HL-60/S4 treated with retinoic acid at 250 ng/mL for 4 days and 3 days (cell line): ENCODE data around the gene WASF3.

Experiments used
- in situ Hi-C: fragments of 300-500 bp; cut with MboI; formaldehyde crosslinking; loops from 2 replicates; pipeline ENCODE4 v1.7.0; 2022; ENCODE audit warnings: low sequenced_read_pairs

The WASF3 gene, protein sequence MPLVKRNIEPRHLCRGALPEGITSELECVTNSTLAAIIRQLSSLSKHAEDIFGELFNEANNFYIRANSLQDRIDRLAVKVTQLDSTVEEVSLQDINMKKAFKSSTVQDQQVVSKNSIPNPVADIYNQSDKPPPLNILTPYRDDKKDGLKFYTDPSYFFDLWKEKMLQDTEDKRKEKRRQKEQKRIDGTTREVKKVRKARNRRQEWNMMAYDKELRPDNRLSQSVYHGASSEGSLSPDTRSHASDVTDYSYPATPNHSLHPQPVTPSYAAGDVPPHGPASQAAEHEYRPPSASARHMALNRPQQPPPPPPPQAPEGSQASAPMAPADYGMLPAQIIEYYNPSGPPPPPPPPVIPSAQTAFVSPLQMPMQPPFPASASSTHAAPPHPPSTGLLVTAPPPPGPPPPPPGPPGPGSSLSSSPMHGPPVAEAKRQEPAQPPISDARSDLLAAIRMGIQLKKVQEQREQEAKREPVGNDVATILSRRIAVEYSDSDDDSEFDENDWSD

DNA sequence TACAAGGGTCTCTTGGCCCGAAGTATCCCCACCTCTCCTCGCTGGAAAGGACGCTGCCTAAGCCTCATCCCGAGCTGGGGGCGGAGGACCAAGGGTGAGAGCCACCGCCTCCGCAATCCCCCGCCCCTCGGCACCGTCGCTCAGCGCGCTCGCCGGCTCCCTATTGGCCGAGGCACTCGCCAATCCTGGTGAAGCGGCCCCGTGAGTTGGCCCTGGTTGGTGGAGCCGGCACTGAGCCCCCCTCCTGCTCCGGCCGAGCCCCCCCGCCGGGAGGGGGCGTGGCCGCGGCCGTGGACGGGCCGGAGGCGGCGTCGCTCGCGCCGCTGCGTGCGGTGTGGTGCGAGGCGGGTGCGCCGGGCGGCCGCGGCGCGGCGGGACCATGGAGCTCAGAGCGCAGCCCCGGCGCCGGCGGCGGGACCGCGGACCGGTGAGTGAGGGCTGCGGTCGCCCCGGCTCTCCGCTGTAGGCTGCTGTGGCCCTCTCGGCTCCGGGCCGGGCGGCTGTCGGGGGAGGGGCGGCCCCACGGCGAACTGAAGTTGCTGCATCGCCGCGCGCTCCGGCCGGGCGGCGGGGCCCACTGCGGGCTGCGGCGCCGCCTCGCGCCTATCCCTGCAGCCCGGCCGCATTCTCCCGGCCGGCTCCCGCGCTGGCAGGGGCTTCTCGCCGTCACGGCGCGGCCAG, at the start of gene WASF3:
TSS of gene WASF3 (plus strand) at position 291 of the 681 bp plus-strand sequence. CDS start 84,588 bp downstream, outside the sequence.
- in situ Hi-C loops: no loop called here

DNA sequence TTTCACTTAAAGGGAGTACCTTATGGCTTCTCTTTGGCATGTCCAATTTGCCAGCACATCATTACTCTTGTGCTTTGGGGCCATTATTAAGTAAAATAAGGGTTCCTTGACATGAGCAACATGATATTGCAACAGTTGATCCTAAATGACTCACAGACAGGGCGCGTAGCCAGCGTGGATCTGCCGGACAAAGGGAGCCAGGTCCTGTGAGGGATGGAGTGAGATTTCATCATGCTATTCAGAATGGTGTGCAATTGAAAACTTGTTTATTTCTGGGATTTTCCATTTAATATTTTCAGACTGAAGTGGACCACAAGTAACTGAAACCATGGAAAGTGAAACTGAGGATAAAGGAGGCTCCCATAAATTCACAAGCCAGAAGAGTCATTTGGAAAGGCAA, 48.6 kb upstream of the WASF3 start:
- in situ Hi-C loops: no loop called here

DNA sequence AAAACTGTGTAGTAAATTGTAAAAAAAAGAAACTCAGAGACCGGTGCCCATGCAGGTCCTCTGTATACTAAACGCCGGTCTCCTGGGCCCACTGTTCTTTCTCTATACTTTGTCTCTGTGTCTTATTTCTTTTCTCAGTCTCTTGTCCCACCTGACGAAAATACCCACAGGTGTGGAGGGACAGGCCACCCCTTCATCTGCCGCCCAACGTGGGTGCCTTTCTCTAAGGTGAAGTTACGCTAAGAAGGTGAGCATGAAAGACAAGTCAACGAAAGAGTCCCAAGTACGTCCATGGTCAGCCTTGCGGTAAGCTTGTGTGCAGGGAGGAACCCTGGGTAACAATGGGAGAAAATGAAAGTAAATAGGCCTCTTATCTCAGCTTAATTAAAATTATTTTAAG, 48.0 kb upstream of the WASF3 start:
- in situ Hi-C loops: no loop called here

DNA sequence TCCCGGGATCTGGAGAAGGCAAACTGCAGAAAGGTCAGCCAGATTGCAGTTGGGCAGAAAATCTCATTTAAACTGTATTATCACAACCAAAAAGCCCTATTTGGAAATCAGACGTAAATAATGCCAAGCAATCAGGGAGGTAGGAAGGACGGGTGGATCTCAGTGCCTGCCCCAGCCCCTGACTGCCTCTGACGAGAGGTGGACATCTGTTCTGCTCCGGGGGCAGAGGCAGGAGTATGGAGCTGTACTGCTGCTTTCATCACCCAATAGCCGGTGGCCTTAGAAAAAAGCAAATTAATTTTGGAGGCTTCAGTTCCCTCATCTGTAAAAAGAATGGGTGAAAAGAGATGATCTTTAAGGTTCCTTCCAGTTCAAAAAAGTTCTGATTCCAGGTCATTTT, 43.6 kb upstream of the WASF3 start:
- in situ Hi-C loops: no loop called here

DNA sequence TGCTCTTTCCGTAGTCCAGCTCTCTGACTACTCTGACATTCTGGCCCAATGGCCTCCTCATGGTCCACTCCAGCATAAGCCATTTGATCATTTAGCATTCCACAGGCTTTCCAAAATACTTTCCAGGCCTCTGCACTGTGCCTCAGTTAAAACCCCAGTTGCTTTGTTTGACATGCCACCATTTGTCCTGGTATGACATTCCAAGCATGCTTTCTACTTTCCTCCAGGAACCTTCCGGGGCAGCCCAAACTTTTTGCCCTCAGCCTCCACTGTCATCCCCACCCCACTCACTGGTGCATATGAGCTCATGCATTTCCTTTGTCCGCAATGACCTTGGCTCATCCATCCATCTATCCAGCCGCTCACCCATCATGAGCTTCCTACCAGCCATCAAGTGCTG, 41.8 kb upstream of the WASF3 start:
- in situ Hi-C loops: no loop called here

DNA sequence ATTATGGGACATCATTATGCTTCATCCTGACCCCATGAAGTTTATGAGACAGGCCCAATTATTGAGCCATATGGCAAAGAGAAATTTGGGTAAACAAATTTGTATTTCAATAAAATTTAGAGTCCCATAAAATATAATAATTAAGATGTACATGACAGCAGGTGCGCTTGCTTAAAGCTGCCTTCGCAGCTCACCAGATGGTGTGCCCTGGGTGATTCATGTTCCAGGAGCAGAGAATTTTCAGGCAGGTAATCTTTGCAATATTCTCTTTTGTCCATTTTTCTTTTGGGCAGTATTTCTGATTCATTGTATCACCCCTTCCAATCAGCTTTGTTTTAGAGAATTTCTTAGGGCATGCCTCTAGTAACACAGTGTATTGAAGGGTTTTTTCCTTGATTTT, 39.5 kb upstream of the WASF3 start:
- in situ Hi-C loops: no loop called here

DNA sequence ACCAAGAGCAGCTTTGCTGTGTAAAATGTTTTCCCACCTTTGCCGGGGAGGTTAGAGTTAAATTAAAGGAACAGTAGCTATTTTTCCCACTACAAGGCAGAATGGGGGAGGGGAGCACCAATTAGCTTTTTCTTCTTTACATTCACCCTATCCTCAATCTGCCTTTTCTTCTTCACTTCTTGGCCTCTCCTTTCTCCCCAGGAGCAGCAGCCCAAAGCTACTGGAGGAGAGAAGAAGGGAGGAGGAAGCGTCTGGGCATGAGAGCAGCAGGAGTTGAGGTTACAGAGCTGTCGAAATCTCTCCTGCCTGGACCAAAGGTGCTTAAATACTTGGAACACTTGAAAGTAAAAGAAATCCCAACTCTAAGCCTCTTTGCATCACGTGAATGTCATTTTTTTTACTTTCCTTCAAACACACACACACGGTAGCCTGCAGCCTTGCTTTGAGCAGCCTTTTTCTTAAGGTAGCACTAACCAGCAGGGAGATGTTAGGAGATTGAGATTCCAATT, 39.0 kb upstream of the WASF3 start:
- in situ Hi-C loops: no loop called here

DNA sequence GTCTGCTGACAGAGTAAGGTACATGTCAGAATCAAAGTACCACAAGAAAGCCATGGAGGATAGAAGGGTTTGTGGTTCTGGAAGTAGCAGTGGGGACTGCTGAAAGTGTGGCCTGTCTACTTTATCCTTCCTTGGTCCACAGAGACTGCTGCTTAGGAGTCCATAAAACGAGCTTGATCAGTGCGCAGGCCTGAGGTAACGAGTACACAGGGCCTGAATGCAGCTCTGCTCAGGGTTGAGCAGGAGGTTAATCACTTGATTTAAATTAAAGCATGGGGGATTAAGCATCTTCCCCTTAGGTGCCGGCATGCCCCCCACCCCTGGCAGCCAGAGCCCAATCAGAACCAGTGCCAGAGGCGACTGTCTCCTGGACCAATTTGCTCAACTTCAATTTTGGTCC, 34.9 kb upstream of the WASF3 start:
- in situ Hi-C loops: no loop called here

DNA sequence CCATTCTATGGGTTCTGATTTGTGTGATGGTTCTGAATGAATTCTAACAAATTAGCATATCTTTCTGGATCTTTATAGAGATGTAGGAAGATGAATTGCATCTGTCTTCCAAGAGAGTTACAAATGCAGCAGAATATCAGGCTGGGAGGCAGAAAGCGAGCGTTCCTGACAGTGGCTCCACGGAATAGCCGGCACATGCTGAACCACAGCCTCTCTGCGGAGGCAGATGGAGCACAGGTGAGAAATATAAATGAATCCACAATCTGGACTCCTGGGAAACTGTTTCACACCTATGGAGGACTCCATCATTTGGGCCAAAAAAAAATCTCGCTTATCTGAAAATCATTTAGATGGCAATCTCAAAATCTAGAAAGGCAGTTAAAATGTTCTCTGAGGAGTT, 34.5 kb upstream of the WASF3 start:
- in situ Hi-C loops: no loop called here

DNA sequence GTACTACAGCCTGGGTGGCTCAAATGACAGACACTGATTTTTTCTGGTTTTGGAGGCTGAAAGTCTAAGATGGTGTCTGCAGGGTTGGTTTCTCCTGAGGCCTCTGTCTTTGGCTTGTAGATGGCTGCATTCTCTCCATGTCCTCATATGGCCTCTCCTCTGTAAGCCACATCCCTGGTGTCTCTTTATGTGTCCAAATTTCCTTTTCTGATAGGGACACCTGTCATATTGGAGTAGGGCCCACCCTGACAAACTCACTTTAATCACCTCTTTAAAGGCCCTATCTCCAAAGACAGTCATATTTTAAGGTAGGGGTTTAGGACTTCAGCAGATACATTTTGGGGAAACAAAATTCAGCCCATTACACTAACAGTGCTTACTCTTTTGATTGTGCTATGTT, 32.0 kb upstream of the WASF3 start:
- in situ Hi-C loops: no loop called here

DNA sequence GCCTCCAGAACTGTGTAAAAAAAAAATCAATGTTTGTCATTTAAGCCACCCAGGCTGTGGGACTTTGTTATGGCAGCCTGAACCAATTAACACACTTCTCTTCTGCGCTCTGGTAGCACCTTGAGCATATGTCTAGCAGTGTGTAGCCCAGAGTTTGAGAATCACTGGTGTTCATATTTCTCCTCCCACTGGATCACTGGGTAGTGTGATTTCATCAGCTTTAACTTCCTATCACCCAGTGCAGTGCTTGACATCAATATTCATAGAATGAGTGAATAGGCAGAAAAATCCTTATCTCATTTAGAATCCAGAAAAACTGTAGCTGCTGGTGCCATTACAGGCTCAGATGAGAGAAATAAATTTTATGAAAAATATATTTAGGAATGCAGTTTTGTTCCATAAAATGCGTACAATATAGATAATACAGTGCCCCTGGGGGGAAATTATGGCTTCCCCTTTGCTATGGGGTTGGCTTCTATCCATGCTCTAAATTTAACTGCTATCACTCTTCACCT, 30.7 kb upstream of the WASF3 start:
- in situ Hi-C loops: no loop called here

DNA sequence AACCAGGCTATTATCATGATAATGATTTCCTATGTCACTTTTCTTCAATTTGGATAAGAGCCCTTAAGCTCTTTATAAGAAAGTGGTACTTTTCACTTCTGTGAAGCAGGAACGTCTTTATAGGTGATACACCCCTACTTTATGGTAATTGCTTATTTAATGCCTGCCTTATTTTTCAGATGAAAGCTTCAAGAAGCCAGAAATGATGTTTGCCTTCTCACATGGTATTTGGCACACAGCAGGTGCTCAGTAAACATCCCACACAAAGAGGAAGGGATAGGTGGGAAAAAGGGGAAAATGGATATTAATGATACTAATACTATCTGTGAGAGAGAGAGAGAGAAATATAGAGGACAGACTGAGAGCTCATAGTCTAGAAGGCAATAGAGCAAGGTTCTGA, 29.0 kb upstream of the WASF3 start:
- in situ Hi-C loops: no loop called here

DNA sequence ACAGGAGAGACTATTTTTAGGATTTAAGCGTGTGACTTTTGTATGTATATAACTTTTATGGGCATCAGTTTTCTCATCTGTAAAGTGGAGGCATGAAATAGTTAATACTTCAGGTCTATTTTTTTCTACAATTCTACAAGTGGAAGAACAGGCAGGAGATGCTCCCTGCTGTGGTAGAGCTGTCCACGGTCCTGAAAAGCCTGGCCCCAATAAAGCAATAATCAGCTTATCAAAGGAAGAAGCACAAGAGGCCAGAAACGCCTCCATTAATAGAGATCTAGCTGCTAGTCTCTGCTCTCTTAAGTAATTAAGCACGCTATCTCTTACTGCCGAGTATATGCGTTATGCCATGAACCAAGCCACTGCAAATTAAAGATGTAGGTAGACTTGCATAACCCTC, 28.0 kb upstream of the WASF3 start:
- in situ Hi-C loops: no loop called here

DNA sequence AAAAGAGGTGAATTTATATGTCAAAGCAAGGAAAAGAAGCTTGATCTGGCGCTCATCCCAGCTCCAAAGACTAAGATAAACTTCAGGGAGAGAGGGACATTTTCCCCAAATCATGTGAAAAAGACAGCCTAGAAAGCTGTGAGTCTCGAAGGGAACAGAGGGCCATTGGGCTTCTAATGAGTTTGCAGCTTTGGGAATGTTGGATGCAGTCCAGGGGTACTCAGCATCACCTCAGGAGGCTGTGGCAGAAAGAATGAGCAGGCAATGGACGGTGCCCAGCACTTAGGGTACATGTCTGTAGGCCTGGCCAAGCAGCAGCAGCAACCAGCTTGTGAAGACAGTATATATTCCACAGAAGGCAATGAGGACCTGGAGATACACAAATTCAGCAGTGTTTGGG, 25.7 kb upstream of the WASF3 start:
- in situ Hi-C loops: no loop called here

DNA sequence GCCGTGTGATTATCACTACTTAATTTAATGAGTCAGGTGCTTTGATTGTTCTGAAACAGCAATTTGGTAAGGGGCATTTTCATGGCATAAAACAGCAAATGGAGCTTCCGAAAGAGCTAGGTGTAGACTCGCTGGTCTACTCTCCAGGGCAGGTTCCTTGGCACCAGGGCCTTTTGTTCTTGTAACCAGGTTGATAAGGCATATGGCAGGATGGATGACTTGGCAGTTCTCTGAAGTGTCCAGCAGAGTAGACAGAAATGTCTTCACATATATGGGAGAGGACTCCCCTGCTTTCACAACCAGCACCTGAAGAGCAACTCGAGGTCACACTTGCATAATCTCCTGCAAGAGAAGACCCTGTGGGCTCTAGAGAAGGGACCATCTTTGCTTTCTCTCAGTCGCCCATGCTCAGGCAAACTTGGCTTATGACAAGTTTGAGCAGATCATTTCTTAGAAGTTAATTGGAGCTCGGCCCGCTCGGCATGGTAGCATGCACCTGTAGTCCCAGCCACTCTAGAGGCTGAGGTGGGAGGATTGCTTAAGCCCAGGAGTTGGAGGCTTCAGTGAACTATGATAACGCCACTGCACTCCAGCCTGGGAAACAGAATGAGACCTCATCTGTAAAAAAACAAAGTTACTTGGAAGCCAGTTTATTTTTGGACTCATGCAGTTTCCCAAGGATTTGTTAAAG, 23.3 kb upstream of the WASF3 start:
- in situ Hi-C loops: no loop called here

DNA sequence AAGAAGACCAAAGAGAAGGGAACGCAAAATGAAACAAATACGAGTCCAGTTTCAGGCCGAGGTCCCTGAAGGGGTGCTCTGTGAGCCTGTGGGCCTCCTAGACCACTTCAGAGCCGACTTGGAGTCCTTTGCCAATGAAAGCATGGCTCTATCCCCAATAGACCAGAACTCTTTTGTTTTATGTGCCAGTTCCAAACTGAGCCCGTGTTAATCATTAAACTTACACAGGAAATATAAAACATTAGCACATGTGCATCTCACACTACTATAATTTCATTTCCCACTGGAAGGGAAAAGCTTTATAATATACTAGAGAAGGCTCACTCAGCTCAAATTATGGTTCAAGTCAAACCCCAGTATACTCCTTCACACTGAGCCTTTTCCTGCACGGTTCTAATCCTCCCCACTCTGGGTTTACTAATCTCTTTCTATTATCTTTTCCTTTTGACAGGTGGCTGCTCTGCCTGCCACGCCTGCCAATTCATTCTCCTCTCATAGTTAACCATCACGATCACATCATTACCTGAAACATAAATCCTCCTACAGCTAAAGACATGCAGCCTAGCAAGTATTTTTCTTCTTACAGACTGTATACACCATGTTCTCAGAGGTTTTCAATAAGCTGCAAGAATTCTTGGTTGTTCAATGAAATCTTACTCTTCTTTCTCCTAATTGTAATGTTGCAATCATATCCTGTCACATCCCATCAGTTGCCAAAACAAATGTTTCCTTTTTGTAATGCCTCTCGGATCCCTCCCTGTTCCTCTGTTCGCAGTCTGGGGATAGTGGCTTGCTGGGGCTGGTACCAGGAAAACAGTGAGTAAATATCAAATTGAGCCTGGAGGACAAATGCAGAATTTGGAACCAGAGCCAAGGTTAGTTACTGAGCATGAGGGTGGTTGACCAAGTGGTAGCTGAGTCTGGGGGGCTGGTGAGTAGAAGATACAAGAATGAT, 18.8 kb upstream of the WASF3 start:
- in situ Hi-C loops: no loop called here

DNA sequence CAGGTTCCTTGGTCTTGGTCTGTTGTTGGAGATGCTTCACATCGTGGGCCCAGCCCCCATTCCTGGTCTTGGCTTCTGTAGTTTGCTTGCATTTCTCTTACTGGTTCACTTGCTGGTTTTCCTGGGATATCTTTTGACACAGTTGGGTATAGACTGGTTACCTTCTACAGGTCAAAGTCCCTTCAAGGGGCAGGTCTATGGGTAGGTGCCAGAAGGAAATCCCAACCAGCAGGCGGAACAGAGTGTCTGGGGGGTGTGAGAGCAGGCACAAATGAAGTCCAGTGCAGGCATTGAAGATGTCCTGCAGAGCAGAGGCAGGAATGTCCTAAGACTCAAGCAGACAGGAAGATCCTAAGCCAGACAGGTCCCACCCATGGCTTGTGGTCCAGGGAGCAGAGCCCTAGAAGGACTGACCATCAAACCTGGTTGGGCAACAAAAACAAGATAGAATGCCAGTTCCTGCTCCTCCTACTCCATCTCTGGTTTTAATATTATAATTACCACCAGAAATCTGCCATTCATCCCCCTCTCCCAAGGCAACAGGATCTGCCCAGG, 17.7 kb upstream of the WASF3 start:
- in situ Hi-C loops: no loop called here

DNA sequence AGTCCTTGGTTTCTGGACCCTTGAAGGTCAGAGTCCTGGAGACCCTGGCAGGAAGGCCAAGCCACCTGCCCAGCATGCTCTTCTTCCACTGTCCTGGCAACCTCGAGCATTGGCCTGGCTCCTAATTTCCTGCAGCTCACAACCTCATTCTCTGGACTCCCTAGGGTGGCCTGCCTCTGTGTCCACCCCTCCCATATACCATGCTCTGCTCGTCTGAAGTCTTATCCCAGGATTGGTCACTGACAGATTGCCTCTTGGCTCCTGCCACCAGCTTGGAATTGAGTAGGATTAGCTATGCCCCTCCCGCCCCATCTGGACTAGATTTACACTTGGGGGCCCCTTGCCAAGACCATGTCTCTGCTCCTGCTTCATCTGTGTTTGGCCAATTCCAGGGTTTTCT, 17.1 kb upstream of the WASF3 start:
- in situ Hi-C loops: no loop called here

DNA sequence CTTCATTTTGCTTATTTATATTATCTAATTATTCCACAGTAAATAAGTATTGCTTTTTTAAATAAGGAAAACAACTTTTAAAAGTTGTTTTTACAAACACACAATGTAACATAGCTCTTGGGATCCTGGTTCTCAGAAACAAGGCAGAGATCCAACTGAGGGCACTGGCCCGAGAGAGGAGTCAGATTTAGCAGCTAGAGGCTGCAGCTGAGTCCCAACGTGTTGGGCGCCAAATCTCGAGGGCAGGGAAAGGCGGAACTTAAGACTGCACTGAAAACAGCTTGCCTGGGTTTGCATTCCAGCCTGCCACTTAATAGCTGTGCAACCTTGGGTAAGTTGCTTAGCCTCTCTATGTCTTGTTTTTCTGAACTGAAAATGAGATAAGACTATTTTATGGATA, 16.4 kb upstream of the WASF3 start:
- in situ Hi-C loops: no loop called here
